Keratinocyte (primary cell): ENCODE measurements around the gene SUMO4.

Source experiments
- CTCF ChIP-seq, 3 experiments: IDR thresholded peaks in 1 of 3; conservative IDR thresholded peaks in 1 of 3; optimal IDR thresholded peaks in 1 of 3; 2 replicates in 2 of 3; 3 replicates in 1 of 3; pipeline versions ENCODE3 to v1.5.1; 2011; ENCODE audit warnings: low read length in 3 of 3, mild to moderate bottlenecking in 3 of 3, moderate library complexity in 2 of 3, control low read depth in 1 of 3, inconsistent platforms in 1 of 3; ENCODE audit not compliant: insufficient read depth in 2 of 3; ENCODE audit errors: extremely low read depth in 1 of 3
- EZH2 ChIP-seq: IDR thresholded peaks from one replicate; pipeline ENCODE4 v1.6.1; 2012; ENCODE audit warnings: inconsistent platforms, mild to moderate bottlenecking, low read length, moderate library complexity

- TF ChIP-seq CTCF (optimal IDR thresholded peaks at IDR 0.05 in 1 of 3, IDR thresholded peaks at IDR 0.05 in 1 of 3, conservative IDR thresholded peaks at IDR 0.05 in 1 of 3; ENCODE audit: extremely low read depth in 1 of 3, insufficient read depth in 2 of 3, low read length in 3 of 3) (no peak), EZH2 (no peak)
Observed at GRCh38 chr6:149359440-149359839, 40.6 kb upstream of the SUMO4 start.
